Midbrain (tissue), 1 donor: ENCODE measurements around the gene SMG5.

Experiments used
- DNase-seq: peaks from one replicate; lab custom pipeline; 2025; lab: John Stamatoyannopoulos, UW

Gene SMG5

DNA sequence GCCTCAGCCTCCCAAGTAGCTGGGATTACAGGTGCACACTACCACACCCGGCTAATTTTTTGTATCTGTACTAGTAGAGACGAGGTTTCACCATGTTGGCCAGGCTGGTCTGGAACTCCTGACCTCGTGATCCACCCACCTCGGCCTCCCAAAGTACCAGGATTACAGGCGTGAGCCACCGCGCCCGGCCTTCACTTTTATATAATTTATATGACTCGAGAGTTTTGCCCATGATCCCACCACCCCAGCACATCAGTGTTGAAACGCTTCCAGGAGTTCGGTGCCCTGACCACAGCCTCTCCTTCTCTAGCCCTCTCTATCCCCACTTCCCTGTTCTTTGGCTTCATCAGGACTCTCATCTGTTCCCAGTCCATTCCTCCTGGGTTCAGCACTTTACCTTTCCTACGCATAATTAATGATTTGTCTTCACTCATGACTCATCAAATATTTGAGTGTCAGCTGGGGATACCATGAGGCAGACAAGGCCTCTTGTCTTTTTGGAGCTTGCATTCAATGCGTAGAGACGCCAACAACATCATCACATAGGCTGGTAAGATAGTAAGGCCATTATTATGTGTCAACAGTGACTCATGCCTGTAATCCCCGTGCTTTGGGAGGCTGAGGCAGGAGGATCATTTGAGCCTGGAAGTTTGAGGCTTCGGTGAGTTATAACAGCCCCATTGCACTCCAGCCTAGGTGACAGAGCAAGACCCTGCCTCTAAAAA lies 68.4 kb downstream of the SMG5 start:
- DNase-seq, result no peak

DNA sequence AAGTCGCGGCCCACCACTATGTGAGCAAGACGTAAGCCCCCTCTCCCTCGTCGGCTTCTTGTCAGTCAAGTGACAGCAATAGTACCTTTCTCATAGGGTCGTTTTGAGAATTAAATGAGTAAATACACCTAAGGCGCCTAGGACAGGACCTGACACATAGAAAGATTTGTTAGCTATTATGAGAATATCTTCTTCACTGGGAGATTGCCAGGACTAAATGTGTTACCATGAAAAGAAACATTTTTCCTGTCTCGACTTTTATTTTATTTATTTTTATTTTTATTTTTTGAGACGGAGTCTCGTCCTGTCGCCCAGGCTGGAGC lies 69.0 kb downstream of the SMG5 start:
- DNase-seq, result no peak

DNA sequence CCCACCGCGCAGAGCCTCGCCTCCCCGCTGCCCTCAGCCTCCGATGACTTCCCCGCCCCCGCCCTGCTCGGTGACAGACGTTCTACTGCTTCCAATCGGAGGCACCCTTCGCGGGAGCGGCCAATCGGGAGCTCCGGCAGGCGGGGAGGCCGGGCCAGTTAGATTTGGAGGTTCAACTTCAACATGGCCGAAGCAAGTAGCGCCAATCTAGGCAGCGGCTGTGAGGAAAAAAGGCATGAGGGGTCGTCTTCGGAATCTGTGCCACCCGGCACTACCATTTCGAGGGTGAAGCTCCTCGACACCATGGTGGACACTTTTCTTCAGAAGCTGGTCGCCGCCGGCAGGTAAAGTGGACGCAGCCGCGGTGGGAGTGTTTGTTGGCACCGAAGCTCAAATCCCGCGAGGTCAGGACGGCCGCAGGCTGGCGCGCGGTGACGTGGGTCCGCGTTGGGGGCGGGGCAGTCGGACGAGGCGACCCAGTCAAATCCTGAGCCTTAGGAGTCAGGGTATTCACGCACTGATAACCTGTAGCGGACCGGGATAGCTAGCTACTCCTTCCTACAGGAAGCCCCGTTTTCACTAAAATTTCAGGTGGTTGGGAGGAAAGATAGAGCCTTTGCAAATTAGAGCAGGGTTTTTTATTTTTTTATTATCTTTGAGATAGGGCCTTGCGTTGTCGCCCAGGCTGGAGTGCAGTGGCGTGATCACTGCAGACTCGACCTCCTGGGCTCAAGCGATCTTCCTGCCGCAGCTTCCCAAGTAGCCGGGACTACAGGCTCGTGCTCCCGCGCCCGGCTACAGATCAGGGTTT lies 69.6 kb downstream of the SMG5 start, which contains the start of gene PMF1:
Gene PMF1 (plus strand): TSS at position 175 of the 811 bp plus-strand sequence. CDS start 9 bp downstream, at position 184.
- DNase-seq, result peak; percentile 95

- no peak for DNase-seq
These were observed 70.5 kb downstream of the SMG5 start for GRCh38 chr1:156212130-156212529.

DNA sequence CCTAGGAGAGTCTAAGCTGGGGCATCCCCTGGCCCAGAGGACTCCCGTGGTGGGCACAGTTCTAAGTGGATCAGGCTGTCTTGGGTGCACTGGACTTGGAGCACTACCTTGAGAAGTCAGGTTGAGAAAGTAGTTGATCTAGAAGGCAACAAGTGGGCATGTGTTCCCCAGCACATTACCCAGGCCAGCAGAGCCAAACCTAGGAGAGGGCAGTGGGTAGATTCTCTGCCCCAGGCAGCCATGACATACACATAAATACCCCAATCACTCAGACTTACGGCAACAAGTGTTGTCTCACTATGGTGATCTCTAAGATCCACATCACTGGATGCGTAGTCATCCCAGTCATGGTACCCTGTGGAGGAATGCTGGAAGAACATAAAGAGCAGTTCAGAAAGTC lies 71.4 kb downstream of the SMG5 start:
- no peak for DNase-seq

DNA sequence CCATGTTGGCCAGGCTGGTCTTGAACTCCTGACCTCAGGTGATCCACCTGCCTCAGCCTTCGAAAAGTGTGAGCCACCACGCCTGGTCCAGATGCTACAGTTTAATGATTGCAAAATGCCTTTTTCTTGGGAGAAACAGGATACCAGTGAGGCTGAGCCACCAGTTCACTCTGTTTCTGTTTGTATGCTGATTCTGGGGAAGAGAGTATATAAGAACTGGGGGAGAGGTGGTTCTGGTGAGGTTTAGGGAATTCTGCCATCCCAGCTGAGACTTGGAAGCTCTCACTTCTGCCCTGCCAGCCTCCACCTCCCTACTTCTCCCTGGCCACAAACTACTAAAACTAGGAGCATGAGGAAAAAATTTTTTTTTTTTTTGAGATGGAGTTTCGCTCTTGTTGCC lies 77.9 kb downstream of the SMG5 start:
- DNase-seq, result no peak

- no peak for DNase-seq
These were observed 79.3 kb downstream of the SMG5 start for GRCh38 chr1:156203331-156203730.

DNA sequence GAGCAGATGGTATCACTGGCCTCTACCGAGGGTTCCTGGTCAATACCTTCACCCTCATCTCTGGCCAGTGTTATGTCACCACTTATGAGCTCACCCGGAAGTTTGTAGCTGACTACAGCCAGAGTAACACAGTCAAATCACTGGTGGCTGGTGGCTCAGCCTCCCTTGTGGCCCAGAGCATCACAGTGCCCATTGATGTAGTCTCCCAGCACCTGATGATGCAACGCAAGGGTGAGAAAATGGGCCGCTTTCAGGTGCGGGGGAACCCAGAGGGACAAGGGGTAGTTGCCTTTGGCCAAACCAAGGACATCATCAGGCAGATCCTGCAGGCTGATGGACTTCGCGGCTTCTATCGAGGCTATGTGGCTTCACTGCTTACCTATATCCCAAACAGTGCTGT lies 82.6 kb downstream of the SMG5 start:
- DNase-seq, result no peak
